ENCODE measurements around the gene COX11.
A peak's percentile ranks its signal among the peaks of the same experiment; 100 is the strongest.

Gene COX11

GRCh38 chr17:54968262-54968987, at the start of gene COX11, which contains the start of gene STXBP4:
COX11 (minus strand) TSS chr17:54968654; CDS start chr17:54968646, 8 bp downstream.
STXBP4 (plus strand) TSS chr17:54968765; CDS start chr17:54986220, 17,455 bp downstream.
- peak; percentile 78 to 95 for DNase-seq

GRCh38 chr17:55005520-55005919, 37.1 kb upstream of the COX11 start:
- peak in 1 of 2 experiments; percentile 14 for DNase-seq

- no peak for DNase-seq
These were observed 36.0 kb upstream of the COX11 start for GRCh38 chr17:55004484-55004883.

GRCh38 chr17:55002458-55002857, 34.0 kb upstream of the COX11 start:
- no peak for DNase-seq

GRCh38 chr17:54996441-54996840, 28.0 kb upstream of the COX11 start:
- no peak for DNase-seq

GRCh38 chr17:54992797-54993639, 24.6 kb upstream of the COX11 start:
- DNase-seq = peak in 1 of 2 experiments; percentile 67

- no peak for DNase-seq
These were observed 23.1 kb upstream of the COX11 start for GRCh38 chr17:54991567-54991966.

GRCh38 chr17:54990118-54990517, 21.7 kb upstream of the COX11 start:
- DNase-seq = no peak

- DNase-seq = no peak
These were observed 17.0 kb upstream of the COX11 start for GRCh38 chr17:54985476-54985875.

GRCh38 chr17:54983260-54983659, 14.8 kb upstream of the COX11 start:
- no peak for DNase-seq

- DNase-seq = no peak
These were observed 13.9 kb upstream of the COX11 start for GRCh38 chr17:54982399-54982798.

GRCh38 chr17:54980375-54980774, 11.9 kb upstream of the COX11 start:
- DNase-seq = no peak

- no peak for DNase-seq
These were observed 11.2 kb upstream of the COX11 start for GRCh38 chr17:54979657-54980056.

- no peak for DNase-seq
These were observed 9.3 kb upstream of the COX11 start for GRCh38 chr17:54977744-54978143.

- no peak for DNase-seq
These were observed 7.9 kb upstream of the COX11 start for GRCh38 chr17:54976316-54976715.

GRCh38 chr17:54974759-54975158, 6.3 kb upstream of the COX11 start:
- DNase-seq = no peak

GRCh38 chr17:54972406-54973138, 4.1 kb upstream of the COX11 start:
- DNase-seq = no peak

GRCh38 chr17:54971901-54972300, 3.4 kb upstream of the COX11 start:
- DNase-seq = no peak

GRCh38 chr17:54971147-54971546, 2.7 kb upstream of the COX11 start:
- DNase-seq = no peak

- no peak for DNase-seq
These were observed 1.5 kb upstream of the COX11 start for GRCh38 chr17:54969658-54970572.

GRCh38 chr17:54968988-54969332, 506 bp upstream of the COX11 start:
- DNase-seq = peak in 1 of 2 experiments; percentile 56

GRCh38 chr17:54967621-54968261, 713 bp downstream of the COX11 start:
- DNase-seq = peak; percentile 6 to 51
